CD4-positive, alpha-beta T cell treated with Interleukin-21 for 1 hour (primary cell): Measurements from ENCODE around the gene ETV5.
"Not testable (repeated sequence)": the region's sequence is repeated elsewhere in the genome, so short reads cannot be mapped to it uniquely, and the experiment has no call there.

ENCODE experiments used
- DNase-seq: peaks from one replicate; pipeline ENCODE4 v3.0.0-alpha.2; 2020

Gene ETV5

DNA sequence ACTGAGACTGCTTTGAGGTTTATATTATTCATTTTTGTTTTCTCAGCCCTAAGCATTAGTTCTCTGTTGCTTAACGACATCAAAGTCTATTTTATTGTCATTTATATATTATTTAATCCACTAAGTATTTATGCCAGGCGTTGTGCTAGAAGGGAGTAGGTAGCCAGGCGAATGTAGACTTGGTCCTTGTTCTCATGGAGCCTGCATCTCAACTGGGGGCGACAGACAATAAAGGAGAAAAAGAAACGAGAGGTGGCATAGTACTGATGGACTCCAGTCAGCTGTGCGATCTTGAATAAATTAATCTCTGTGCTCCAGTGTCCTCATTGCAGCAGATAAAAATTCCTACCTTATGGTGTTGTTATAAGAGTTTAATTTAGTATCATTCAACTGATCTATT lies 49.7 kb downstream of the ETV5 start:
- no peak for DNase-seq

DNA sequence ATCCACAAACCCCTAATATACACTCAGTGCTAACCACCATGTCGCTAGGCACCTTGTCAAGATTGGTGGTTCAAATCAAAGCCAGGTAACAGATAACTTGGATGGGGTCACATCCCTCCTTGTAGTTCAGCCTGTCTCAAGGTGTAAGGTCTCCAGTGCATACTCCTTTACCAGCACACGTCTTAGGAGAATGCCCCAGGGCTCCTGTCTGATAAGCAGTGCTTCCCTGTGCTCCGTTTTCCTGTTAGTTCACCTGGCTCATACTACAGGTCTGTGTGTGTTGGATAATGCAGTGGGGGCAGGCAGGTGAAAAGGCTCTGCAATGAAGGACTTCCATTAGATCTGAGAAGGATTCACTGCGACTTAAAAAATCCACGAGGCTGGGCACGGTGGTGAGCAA lies 50.7 kb downstream of the ETV5 start:
- DNase-seq: no peak

DNA sequence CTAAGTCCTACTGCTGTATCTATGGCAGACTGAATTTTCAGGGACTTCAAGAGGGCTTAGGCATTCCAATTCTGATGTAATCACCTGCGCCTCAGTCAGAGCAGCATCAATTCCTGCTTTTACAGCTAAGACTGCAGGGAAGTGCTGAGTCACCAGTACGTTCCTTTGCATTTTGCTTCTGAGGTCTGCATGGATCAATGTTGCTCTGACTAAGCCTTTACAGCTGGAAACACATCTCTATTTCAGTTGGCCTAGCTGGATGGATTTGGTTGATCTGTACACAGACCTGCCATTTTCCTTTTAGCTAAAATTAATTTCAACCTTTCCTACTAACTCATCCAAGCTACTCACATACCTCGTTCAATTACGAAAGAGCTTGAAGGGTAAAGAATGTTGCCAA lies 51.3 kb downstream of the ETV5 start:
- DNase-seq: no peak

- DNase-seq: no peak
These were observed 54.0 kb downstream of the ETV5 start for GRCh38 chr3:186054792-186055352.

GRCh38 chr3:186053954-186054791 lies 54.7 kb downstream of the ETV5 start:
- DNase-seq: no peak

DNA sequence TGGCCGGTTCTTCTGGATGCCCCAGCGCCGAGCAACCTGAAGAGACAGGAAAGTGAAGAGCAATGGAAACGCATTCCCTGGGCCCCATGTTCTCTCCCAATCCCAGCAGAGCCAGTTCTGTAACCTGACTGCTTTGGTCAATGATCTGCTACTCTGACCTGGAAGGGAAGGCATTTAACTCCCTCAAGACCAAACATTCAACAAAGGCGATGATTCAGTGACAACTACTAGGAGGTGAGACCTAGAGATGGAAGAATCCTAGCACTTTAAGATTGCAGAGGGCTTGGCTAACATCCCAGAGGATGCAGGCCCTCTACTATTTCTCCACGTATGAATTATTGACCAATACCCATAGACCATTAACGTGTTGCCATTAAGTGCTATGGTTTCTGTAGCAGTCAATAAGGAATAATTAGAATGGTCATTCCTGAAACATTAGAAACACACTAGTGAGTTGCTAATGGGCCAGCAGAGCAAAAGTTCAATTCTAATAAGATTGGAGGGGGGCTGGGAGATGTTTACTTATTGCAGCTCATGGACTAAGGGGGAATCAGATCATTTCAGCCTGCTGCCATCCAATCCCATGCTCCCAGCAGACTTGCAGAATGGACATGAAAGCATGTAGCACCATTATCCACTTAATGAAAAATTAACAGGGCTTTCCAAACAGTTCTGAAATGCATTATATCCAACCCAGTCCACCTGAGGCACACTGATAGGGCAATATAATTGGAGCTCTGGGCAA lies 56.6 kb downstream of the ETV5 start:
- no peak for DNase-seq

DNA sequence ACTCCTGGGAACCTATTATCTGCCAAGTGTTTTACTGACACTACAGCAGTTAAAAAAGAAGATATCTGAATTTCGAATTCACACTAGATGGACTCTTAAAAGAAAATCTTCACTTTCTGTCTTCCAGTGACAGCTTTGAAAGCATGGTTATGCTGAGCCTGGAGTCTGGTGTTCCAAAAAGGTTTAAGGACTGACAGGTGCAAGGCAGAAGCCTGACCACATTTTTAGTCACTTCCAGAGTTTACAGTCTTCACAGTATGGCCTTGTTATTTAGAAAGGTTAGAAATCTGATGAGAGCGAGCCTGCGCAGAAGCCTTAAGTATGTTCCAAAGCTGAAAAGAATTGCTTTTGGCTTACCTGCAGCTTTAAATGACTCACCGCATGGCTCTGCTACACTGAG lies 59.9 kb downstream of the ETV5 start:
- DNase-seq: no peak

DNA sequence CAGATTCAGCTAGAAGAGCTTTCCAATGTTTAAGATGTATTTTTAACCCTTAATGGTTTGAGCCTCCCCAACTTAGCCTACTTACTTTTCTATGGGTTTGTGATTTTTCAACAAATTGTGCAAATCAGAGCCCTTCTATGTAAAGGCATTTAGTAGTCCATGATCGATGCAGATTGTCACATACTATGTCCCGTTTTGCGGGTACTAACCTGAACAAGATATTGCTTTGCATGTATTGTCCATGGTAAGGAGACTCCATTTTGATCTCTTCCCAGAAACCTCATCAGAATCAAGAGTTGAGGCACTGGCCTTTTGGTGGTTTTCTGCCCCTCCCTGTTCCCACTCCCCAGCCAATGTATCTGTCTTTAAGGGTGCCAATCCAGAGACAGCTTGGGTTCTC lies 60.8 kb downstream of the ETV5 start:
- DNase-seq: no peak

DNA sequence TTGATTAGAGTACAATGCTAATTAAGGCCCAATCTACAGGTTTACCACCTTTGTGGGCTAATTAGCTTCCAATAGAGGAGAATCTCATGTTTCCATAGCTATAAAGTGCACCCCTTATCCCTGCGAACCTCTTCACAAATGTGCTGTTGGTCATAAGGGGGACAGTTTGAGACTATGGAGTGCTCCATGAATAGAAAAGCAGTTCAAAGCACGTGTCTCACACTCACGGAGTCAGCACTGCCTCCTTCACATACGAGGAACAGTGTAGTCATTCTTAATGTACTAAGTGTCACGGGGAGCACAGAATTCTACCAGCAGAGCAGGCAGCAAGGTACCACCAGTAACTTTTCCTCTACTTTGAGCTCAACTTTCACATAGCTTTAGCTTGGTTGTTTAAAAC lies 62.1 kb downstream of the ETV5 start:
- DNase-seq: no peak

DNA sequence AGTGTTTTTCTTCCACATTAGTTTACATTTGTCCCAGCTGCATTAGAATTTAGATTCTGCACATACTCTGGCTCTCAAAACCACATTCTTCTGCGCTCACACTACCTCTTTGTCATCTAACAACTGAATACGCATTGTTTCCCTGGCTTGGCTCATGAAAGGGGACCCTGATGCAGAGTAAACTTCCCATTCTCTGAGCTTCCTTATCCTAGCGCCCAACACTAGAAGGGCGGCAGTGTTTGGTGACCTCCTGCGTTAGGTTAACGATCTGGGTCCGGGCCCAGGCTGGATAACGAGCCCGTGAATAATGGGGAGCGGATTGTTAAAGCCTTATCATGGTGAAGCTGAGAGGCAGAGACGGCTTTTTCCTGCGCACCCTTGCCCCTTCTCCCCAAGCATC lies 63.9 kb downstream of the ETV5 start:
- no peak for DNase-seq

GRCh38 chr3:186044427-186044826 lies 64.5 kb downstream of the ETV5 start:
- no peak for DNase-seq

GRCh38 chr3:186042521-186043202 lies 66.2 kb downstream of the ETV5 start:
- DNase-seq: no peak

DNA sequence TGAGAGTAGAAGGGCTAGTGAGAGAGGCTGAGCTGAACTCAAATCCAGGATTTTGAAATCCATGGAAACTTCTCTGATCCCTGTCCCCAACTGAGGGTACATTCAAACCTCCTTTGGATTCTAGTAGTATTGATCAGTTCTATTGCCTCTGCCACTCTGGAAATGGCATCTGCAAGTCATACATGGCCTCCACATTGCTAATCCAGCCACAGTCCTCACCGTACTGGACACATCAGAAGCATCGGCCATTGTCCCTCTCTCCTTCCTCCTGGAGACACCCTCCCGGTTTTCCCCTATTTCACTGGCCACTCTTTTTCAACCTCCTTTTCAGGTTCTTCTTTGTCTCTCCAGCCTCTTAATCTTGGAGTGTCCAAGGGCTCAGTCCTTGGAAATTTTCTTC lies 66.9 kb downstream of the ETV5 start:
- DNase-seq: no peak

DNA sequence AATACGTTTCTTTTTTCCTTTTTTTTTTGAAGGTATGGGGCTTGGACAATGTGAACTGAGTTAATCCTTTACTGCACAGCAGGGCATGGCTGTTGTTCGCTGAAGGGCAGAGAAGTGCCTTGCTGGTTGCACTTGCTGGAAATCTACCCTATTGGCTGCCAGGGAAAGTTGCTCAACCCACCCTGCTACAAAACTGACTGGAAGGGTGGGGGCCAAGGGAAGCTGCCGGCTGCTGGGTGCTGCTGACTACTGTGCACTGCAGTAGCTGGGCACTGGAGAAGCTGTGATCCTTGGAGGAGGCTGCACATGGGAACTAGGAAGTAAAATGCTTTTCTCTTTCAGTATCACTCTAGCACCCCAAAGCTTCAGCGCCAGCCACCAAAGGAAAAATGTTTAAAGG lies 70.5 kb downstream of the ETV5 start:
- no peak for DNase-seq

DNA sequence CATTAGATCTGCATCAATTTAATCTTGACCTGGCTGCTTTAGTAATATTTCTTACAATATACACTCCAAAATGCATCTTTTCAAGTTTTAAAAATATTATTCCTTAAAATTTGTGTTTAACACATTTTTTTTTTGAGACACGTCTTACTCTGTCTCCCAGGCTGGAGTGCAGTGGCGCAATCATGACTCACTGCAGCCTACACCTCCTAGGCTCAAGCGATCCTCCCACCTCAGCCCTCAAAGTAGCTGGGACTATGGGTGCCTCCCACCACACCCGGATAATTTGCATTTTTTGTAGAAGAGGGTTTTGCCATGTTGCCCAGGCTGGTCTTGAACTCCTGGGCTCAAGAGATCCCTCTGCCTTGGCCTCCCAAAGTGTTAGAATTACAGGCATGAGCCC lies 73.6 kb downstream of the ETV5 start:
- DNase-seq: no peak

DNA sequence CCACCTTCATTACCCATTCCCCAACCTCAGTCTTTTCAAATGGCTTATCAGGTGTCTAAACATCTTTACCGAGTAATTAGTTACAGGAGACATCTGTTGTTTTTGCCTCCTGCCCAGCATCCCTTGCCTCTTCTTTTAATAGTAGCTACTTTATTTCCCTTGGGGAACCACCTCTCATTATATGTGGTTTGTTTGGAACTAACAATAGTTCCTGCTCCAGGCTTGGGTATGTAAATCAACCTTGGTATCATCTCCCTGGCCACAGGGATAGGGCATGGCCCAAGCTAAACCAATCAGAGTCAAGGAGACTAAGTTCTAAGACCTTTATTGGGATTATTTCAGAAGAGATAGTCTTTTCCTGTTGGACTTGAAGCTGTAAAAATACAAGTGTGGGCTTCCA lies 76.6 kb downstream of the ETV5 start:
- DNase-seq: no peak

- not testable (repeated sequence) for DNase-seq
These were observed 82.9 kb downstream of the ETV5 start for GRCh38 chr3:186025993-186026392.

DNA sequence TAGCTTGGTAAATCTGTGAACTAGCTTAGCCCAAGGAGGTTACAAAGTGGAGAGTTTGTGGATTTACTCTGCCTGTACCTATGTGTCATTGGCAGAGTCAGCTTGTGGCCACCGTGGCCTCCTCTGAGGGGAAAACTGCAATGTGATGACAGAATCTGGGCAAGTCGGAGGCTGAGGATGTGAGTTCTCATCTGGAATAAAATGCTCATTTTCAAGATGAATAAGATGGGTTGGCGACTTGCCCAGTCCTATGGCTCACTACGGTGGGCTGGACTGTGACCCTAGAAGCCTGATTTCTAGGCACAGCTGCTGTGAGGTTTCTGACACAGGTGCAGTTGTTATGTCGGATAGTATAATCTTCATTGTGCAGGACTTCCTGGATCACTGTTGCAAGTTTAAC lies 83.7 kb downstream of the ETV5 start:
- no peak for DNase-seq

GRCh38 chr3:186024210-186024609 lies 84.7 kb downstream of the ETV5 start:
- no peak for DNase-seq

DNA sequence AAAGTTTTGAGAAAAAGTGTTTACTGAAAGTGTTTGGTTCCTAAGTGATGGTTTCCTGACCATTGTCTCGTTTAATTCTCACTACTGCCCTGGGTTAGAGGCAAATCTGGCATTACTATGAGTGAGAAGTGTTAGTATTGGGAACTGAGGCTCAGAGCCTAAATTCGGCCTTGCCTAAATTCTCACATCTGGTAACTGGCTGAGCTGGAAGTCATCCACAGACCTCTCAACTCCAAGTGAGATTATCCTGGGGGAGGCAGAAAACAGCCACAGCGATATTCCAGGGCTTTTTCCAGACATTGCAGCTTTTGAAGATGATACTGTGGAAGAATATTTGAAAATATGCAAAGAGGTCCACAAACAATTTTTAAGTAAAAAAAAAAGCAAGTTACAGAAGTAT lies 86.0 kb downstream of the ETV5 start:
- no peak for DNase-seq

DNA sequence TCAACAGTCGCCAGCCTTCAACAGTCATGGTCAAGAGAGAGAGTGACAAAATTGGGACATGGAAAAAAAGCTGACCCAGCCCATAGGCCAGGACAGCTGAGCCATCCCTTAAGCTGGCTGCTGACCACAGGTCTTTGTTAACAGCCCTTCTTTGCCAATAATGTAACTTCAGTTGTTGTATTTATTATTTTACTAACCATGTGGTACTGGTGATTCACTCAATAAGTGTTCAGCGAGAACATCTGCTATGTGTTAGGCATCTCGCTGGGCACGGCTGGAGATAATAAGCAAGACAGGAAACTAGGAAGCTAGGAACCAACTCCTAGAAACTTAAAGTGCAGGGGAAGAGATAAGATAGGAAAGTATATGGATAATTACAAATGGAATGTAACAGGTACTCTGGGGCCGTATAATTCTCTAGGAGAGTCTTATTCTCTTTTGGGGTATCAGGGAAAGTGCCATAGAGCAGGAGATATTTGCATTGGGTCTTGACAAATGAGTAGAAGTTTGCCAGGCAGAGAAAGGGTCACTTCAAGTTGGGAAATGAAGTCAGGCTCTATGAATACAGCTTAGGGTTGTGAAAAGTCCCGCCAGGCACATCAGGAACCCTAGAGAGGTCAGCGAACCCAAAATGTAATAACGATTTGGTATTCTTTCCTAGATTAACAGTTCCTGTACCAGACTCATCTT lies 87.1 kb downstream of the ETV5 start:
- DNase-seq: no peak

DNA sequence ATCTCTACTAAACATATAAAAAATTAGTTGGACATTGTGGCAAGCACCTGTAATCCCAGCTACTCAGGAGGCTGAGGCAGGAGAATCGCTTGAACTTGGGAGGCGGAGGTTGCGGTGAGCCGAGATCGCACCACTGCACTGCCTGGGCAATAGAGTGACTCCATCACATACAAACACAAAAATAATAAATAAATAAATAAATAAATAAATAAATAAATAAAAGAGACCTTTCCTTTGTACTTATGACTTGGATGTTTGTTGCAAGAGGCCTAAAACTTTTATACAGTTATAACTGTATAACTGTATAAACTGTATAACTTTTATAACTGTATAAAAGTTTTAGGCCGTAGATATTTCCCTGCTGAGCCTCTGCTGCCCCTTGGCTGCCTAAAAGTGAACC lies 87.6 kb downstream of the ETV5 start:
- not testable (repeated sequence) for DNase-seq

DNA sequence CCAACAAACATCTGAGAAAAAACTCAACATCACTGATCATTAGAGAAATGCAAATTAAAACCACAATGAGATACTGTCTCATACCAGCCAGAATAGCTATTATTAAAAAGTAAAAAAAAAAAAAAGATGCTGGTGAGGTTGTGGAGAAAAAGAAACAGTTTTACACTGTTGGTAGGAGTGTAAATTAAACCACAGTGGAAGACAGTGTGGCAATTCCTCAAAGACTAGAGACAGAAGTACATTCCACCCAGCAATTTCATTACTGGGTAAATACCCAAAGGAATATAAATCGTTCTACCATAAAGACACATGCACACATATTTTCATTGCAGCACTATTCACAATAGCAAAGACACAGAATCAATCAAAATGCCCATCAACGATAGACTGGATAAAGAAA lies 89.6 kb downstream of the ETV5 start:
- not testable (repeated sequence) for DNase-seq
